Pulmonary artery endothelial cell (primary cell): ENCODE results near the gene EMX2. TPM values are rescaled to one million over a fixed set of nuclear protein-coding genes. Genes with fewer than 3 reads are reported as not detected.
"Not testable (repeated sequence)": the region's sequence is repeated elsewhere in the genome, so short reads cannot be mapped to it uniquely, and the experiment has no call there.

ENCODE experiments used
- DNase-seq: peaks from one replicate; pipeline ENCODE4 v3.0.0-alpha.2; 2011; ENCODE audit warnings: low read depth, low spot score
- total RNA-seq: library from RNA; depleted of rRNA; stranded (reverse); fragments of >200 nt; gene quantifications from 2 replicates; pipeline ENCODE4 v1.2.3, GENCODE V29; 2014

Gene EMX2
- total RNA-seq, 1 donor from 2014 or later = not detected

GRCh38 chr10:117556356-117556755 lies 13.8 kb downstream of the EMX2 start:
- DNase-seq = no peak

- no peak for DNase-seq
Measured at GRCh38 chr10:117559712-117560111, 17.2 kb downstream of the EMX2 start.

- no peak for DNase-seq
Measured at GRCh38 chr10:117560942-117561341, 18.4 kb downstream of the EMX2 start.

- DNase-seq = no peak
Measured at GRCh38 chr10:117562220-117562619, 19.7 kb downstream of the EMX2 start.

DNA sequence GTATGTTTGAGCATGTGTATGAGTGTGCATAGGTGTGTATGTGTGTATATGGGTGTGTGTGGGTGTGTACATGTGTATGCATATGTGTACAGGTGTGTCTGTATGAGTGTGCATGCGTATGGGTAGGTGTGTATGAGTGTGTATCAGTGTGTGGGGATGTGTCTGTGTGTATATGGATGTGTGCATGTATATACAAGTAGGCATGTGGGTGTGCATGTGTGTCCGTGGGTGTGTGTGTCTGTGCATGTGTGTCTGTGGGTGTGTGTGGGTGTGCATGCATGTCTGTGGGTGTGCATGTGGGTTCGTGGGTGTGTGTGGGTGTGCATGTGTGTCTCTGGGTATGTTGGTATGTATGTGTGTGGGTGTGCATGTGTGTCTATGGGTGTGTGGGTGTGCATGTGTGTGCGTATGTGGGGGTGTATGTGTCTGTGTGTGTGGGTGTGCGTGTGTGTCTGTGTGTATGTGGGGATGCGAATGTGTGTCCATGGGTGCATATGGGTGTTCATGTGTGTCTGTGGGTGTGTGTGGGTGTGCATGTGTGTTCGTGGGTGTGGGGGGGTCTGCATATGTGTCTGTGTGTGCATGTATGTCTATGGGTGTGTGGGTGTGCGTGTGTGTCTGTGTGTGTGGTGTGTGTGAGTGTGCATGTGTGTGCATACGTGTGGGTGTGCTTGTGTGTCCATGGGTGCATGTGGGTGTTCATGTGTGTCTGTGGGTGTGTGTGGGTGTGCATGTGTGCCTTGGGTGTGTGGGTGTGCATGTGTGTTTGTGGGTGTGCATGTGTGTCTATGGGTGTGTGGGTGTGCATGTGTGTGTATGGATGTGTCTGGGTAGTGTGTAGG lies 20.6 kb downstream of the EMX2 start:
- no peak for DNase-seq

- DNase-seq = no peak
Measured at GRCh38 chr10:117563780-117564179, 21.2 kb downstream of the EMX2 start.

- no peak for DNase-seq
Measured at GRCh38 chr10:117565068-117565467, 22.5 kb downstream of the EMX2 start.

DNA sequence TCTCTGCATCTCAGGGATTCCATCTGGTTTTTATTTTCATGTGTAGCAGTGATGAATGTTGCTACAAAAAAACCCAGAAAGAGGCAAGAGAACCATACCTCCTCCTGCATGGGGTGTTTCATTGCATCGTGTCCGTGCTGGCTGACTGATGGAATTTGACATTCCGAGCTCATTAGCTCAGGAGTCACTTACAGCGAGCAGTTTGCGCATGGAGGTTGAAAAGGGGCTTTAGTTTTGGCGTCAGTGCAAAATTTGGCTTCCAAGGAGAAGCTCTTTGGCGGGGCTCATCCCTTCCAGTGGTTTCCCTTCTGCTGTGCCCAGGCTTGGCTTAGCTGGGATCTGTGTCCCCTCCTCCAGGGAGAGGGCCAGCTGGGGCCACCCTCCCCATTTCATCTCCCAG lies 25.8 kb downstream of the EMX2 start:
- no peak for DNase-seq

GRCh38 chr10:117569610-117570390 lies 27.3 kb downstream of the EMX2 start:
- no peak for DNase-seq

DNA sequence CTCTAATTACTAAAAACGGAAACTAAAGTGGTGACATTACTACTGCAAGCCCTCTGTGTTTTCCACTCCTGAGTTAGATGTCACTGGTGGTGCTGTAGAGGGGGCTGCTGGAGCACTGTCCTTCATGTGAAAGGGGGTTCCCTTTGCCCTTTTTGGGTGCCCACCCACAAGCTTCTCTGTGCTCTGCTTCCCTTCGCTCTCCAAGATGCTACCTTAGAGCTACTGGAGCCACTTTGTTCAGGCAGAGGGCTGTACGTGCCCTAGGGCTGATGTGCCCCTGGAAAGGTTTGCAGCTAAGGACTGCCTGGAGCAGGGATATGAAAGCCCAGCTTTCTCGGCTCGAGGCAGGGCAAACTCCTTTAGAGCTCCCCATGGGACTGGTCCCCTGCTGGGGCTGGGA lies 28.3 kb downstream of the EMX2 start:
- DNase-seq = no peak

GRCh38 chr10:117574498-117575146 lies 32.1 kb downstream of the EMX2 start:
- DNase-seq = no peak

DNA sequence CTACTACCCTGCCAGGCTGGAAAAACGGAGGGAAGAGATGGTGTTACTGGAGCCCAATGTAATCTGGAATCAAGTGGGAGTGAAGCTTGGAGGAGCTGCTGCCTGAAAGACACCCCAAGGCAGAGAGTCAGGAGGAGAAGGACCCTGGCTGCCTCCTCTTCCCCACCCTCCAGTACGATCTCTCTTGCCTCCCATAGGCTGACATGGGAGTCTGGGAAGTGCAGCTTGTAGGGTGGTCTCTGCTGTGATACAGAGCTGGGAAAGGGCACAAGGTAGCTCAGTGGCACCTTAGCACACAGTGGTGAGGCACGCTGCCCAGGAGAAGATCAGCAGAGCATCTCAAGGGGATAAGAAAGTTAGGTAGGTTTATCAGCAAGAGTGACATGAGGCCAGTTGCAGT lies 35.9 kb downstream of the EMX2 start:
- DNase-seq = no peak

DNA sequence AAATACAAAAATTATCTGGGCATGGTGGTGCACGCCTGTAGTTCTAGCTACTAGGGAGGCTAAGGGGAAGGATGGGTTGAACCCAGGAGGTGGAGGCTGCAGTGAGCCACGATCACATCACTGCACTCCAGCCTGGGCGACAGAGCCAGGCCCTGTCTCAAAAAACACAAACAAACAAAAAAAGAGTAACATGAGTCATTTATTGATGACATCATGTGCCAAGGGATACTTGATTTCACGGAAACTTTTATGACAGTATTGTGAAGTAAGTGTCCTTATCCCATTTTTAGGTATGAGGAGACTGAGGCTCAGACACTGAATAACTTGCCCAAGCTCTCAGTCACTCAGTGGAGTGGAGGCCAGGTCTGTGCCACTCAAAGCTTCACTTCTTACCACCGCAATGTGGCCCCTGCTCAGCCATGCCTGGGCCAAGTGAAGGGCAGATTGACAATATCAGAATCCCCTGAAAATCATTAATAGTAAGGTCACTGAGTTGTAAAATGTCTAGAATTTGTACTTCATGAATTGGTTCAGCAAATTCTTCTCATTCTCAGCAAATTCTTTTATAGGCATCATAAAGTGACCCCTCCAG lies 36.5 kb downstream of the EMX2 start:
- no peak for DNase-seq

- DNase-seq = no peak
Measured at GRCh38 chr10:117581961-117582360, 39.4 kb downstream of the EMX2 start.

GRCh38 chr10:117584831-117585230 lies 42.3 kb downstream of the EMX2 start:
- DNase-seq = not testable (repeated sequence)

GRCh38 chr10:117587036-117587435 lies 44.5 kb downstream of the EMX2 start:
- no peak for DNase-seq

DNA sequence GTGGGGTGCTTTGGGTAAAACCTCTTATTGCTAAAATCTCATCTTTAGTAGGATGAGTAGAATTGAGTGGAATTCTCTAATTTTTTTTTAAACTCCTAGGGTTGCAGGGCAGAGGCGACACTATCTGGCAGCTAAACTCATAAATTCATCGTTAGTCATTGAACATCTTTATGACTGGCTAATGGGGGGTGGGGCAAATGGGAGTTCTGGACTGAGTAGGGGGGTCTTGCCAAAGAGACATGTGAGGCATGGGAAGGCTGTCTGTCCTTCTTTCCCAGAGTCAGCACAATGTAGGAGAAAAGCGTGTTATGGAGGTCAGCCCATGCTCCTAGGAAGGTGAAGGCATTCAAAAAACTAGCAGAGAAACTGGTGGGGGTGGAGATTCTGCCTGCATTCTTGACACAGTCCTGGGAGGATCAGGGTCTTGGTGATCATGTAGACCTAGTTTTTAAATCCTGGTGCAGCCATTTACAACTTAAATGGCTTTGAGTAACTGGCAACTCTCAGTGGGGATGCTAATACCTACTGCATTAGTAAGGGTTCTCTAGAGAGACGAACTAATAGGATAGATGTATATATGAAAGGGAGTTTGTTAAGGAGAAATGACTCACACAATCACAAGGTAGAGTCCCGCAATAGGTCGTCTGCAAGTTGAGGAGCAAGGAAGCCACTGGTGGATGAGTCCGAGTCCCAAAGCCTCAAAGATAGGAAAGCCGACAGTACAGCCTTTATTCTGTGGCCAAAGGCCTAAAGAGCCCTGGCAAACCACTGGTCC lies 47.7 kb downstream of the EMX2 start:
- DNase-seq = no peak

DNA sequence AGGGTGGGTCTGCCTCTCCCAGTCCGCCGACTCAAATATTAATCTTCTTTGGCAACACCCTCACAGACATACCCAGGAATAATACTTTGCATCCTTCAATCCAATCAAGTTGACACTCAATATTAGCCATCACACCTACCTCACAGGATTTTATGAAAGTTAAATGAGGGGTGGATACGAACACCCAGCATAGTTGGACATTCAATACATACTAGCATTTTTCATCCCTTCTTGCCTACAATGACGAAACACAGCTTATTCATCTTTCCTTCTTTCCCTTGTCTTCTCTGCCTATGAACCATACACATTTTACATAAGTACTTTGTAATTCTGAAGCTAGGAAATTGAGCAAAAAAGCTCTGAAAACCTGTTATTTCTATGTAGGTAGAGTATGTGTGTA lies 48.5 kb downstream of the EMX2 start:
- no peak for DNase-seq

DNA sequence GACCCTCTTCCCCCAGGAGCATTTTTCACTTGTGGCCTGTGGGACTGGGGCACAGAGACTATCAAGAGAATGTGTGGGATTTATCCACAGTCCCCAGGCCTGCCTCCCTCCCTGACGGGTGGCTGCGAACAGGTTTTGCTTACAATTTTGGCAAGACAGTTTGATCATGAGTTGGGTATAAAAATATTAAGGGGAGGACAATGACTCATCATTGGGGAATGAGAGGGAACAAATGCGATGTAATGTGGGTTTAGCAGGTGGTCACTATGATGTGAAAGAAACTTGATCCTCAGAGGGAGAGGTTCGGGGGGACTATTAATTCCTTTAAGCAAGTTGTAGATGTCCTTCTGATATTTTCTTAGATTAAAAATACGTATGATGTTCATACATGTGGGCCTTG lies 52.2 kb downstream of the EMX2 start:
- DNase-seq = no peak

DNA sequence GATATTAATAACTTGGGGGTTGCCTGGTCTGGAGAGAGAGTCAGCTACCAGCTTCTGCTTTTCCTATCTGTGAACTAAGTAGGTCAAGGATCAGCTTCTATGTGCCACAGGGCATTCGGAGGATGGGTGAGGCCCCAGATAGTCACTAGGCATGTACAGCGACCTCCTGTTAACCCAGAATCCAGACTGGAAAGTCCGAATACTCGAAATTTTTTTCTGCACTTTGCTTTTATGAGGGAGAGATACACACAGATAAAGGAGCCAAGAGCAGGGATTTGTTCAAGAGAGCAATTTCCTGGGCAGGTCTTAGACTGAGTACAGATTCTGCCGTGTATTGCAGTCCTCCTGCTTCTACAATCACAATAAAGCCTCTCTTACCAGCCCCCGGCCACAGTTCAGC lies 54.2 kb downstream of the EMX2 start:
- DNase-seq = no peak

DNA sequence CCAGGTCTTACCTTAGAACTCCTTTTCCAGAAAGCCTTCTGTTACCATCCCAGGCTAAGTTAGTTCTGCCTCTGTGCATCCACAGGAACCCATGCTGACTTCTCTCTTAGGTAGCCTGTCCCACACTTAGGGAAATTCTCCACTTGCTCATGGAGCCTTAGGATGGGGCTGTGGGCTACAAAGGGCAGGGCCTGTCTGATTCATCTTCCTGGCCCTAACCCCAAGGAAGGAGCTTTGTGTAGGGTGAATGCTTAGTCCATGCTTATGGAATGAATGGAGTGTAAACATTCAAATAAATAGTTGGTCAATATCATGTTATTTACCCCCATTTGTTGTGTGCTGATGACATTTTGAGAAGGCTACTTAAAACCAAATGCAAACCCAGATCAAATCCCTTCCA lies 54.7 kb downstream of the EMX2 start:
- DNase-seq = no peak
